Esophagus squamous epithelium (tissue), 5 donors: Measurements from ENCODE around the gene TNNC1. TPM values are rescaled to one million over a fixed set of nuclear protein-coding genes. Genes with fewer than 3 reads are reported as not detected.
A peak's percentile ranks its signal among the peaks of the same experiment; 100 is the strongest.

Experiments used
- DNase-seq: peaks from one replicate; lab custom pipeline; 2025; lab: John Stamatoyannopoulos, UW
- H3K27ac ChIP-seq, 4 donors: fragments of 200-600 bp; sonication (generic); one replicate each; pipeline ENCODE4 v1.5.1; 2016 to 2019; ENCODE audit warnings: mild to moderate bottlenecking in 1 of 4
- H3K27me3 ChIP-seq, 4 donors: fragments of 200-600 bp; sonication (generic); 1 replicate in 3 of 4; 2 replicates in 1 of 4; pipeline versions ENCODE4 v1.5.1 to v1.6.0; 2017 to 2021; ENCODE audit warnings: antibody characterized with exemption in 1 of 4
- H3K36me3 ChIP-seq, 3 donors: fragments of 200-600 bp; sonication (generic); one replicate each; pipeline ENCODE4 v1.5.1; 2016 to 2019
- H3K4me1 ChIP-seq, 3 donors: fragments of 200-600 bp; sonication (generic); one replicate each; pipeline ENCODE4 v1.5.1; 2017 to 2019
- H3K4me3 ChIP-seq, 4 donors: fragments of 200-600 bp; sonication (generic); 1 replicate in 3 of 4; 2 replicates in 1 of 4; pipeline ENCODE4 v1.5.1; 2016 to 2019; ENCODE audit warnings: mild to moderate bottlenecking in 2 of 4, moderate library complexity in 1 of 4
- H3K9me3 ChIP-seq, 3 donors: fragments of 200-600 bp; sonication (generic); one replicate each; pipeline ENCODE4 v1.5.1; 2016 to 2019
- POLR2A ChIP-seq, 4 donors: fragments of 450-650 bp; IDR thresholded peaks; one replicate each; pipeline ENCODE4 v1.6.1; 2017; ENCODE audit warnings: antibody characterized with exemption in 4 of 4, mild to moderate bottlenecking in 4 of 4, moderate library complexity in 3 of 4
- WGBS, 2 donors: methylation state at CpG; one replicate each; pipeline ENCODE4 v1.1.5; 2018; 5-methylcytosine and 5-hydroxymethylcytosine counted together
- intact Hi-C: fragments of 100-400 bp; cut with DNase I; formaldehyde crosslinking; loops from one replicate; pipeline ENCODE4 v1.15.0; 2022
- total RNA-seq, 4 donors: library from RNA; depleted of rRNA; stranded (reverse); fragments of >200 nt; gene quantifications; one replicate each; pipeline ENCODE4 v1.1.0, GENCODE V29; 2016
- TF ChIP-seq, protein P1 (sequence below), 6 experiments: fragments of 450-650 bp in 4 of 6; fragments of 200-600 bp in 2 of 6; sonication (generic) in 2 of 6; IDR thresholded peaks; one replicate each; pipeline ENCODE4 v1.5.1; 2016 to 2019; ENCODE audit warnings: antibody characterized with exemption in 6 of 6, mild to moderate bottlenecking in 4 of 6, moderate library complexity in 4 of 6
- donor health status: DM: yes; HTN: yes; CAD: no.

Gene TNNC1
- total RNA-seq, 4 donors from 2014 or later: 4.1 TPM; not detected in 3

DNA sequence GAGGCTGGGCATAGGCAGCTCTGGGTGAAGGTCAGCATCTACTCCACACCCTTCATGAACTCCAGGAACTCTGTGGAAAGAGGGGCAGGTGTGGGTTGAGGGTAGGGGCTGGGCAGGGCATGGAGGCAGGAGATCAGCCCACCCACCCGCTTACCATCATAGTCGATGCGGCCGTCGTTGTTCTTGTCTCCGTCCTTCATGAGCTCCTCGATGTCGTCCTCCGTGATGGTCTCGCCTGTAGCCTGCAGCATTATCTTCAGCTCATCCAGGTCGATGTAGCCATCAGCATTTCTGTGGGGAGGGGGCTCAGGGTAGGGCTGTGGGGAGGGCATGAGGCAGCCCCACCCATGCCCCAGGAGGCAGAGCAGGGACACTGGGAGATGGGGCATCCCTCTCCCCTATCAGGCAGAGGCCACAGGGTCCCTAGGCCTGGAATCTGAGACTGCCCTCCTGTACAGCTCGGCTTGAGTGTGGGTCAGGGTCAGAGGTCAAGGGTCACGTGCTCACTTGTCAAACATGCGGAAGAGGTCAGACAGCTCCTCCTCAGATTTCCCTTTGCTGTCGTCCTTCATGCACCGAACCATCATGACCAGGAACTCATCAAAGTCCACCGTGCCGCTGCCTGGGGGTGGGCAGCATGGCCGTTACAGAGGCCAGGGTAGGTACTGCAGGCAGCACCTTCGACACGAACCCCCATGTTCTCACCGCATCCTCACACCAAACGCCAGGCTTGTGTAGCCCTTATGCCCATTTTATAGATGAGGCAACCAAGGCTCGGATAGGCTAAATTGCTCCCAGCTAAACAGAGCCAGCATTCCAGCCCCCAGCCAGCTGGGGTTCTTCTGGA, 2.4 kb downstream of the TNNC1 start:
- TF ChIP-seq POLR2A (IDR thresholded peaks at IDR 0.05): no peak
- TF ChIP-seq, protein P1, sequence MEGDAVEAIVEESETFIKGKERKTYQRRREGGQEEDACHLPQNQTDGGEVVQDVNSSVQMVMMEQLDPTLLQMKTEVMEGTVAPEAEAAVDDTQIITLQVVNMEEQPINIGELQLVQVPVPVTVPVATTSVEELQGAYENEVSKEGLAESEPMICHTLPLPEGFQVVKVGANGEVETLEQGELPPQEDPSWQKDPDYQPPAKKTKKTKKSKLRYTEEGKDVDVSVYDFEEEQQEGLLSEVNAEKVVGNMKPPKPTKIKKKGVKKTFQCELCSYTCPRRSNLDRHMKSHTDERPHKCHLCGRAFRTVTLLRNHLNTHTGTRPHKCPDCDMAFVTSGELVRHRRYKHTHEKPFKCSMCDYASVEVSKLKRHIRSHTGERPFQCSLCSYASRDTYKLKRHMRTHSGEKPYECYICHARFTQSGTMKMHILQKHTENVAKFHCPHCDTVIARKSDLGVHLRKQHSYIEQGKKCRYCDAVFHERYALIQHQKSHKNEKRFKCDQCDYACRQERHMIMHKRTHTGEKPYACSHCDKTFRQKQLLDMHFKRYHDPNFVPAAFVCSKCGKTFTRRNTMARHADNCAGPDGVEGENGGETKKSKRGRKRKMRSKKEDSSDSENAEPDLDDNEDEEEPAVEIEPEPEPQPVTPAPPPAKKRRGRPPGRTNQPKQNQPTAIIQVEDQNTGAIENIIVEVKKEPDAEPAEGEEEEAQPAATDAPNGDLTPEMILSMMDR (IDR thresholded peaks at IDR 0.05): no peak
- Histone ChIP-seq H3K4me1 (peaks cover 12 to 32% (median 20%) of the 10 kb centered on the region in 3 donors), H3K9me3 (no peaks in the 10 kb centered on the region), H3K36me3 (no peaks in the 10 kb centered on the region), H3K27ac (no peak overlapping the region), H3K4me3 (no peak overlapping the region), H3K27me3 (no peaks in the 10 kb centered on the region)
- intact Hi-C loops: no loop called here
- WGBS, 2 donors: 86 to 94% methylated on average over 15 to 24 of the region's 24 CpGs
- DNase-seq: no peak

DNA sequence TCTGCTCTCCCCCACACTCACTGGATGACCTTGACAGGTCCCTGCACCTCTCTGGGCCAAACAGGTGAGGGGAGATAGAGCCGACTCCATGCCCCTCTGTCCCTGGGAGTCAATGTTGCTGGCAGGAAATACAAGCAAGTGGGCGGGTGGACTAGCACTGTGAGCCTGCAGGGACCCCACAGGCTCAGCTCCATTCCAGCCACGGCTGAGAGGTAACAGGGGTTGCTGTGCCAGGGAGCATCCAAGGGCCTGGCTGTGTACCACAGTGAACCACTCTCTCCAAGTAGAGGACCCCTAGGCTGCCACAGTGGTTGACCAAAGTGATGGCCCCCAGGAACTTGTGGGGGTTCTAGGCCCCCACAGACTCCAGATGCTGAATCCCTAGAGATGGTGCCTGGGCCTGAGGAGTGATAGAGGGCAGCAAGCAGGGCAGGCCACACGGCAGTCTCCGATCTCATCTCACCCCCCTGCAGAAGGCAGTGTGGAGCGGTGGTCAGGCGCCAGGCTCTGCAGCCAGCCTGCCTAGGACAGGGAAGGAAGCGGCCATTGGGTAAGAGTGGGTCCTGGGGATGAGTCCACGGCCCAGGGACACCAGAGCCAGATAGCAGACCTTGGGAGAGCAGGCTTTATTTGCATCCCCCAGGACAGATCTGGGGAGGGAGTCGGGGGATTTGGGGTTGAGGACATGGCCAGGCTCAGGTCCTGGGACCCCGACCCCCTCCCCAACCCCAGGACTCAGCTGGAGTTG, 3.2 kb downstream of the TNNC1 start:
- H3K36me3 ChIP-seq: no peaks in the 10 kb centered on the region
- 89 to 100% methylated on average over 1 to 8 of the region's 11 CpGs for WGBS, 2 donors
- no peaks in the 10 kb centered on the region for H3K9me3 ChIP-seq
- no peak for TF ChIP-seq POLR2A (IDR thresholded peaks at IDR 0.05)
- TF ChIP-seq, protein P1 (IDR thresholded peaks at IDR 0.05): no peak
- H3K27ac ChIP-seq: no peak overlapping the region
- intact Hi-C loops: no loop called here
- no peak overlapping the region for H3K4me3 ChIP-seq
- no peaks in the 10 kb centered on the region for H3K27me3 ChIP-seq
- H3K4me1 ChIP-seq: peaks cover 10 to 24% (median 17%) of the 10 kb centered on the region in 3 donors
- no peak for DNase-seq

DNA sequence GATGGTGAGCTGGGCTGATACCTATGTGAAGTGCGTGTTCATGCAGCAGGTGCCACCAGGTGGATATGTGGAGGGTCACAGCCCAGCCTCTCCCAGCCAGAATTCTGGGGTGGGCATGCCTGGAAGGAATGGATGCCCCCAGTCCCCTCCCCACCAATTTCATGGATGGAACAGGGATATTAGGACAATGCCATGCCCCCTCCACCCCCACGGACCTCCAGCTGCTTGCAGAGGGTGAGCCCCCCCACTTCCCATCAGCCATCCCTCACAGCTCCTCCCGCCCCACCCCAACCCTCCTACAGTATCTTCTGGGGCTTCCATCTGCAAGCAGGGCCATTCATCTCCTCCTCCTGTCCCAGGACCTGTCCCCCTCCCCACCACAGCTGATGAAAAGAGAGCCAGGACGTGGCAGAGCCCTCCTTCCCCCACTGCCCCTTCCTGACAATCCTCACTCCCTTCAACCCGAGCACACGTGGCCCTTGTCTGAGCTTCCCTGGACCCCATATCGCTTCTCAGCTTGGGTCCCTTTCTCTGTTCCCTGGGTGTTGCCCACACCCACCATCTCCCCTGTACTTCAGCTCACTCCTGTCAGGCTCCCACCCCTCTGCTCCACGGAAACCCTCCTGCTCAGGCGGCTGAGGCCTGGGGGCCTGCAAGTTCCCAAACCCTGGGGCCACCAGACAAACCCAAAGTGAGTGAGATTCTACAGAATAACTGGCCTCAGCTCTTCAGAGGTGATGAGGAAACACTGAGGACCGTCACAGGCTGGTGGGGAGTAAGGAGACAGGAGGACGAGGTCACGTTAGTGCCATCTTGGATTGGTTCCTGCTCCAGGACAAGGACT, 6.1 kb downstream of the TNNC1 start:
- 65 to 80% methylated on average over 7 to 9 of the region's 12 CpGs for WGBS, 2 donors
- Histone ChIP-seq H3K27ac (no peak overlapping the region), H3K4me3 (no peak overlapping the region), H3K4me1 (peaks cover 3 to 15% (median 5%) of the 10 kb centered on the region in 3 donors), H3K27me3 (no peaks in the 10 kb centered on the region), H3K9me3 (no peaks in the 10 kb centered on the region), H3K36me3 (no peaks in the 10 kb centered on the region)
- DNase-seq: no peak
- no peak for TF ChIP-seq POLR2A (IDR thresholded peaks at IDR 0.05)
- TF ChIP-seq, protein P1 (IDR thresholded peaks at IDR 0.05): no peak
- intact Hi-C loops: no loop called here

DNA sequence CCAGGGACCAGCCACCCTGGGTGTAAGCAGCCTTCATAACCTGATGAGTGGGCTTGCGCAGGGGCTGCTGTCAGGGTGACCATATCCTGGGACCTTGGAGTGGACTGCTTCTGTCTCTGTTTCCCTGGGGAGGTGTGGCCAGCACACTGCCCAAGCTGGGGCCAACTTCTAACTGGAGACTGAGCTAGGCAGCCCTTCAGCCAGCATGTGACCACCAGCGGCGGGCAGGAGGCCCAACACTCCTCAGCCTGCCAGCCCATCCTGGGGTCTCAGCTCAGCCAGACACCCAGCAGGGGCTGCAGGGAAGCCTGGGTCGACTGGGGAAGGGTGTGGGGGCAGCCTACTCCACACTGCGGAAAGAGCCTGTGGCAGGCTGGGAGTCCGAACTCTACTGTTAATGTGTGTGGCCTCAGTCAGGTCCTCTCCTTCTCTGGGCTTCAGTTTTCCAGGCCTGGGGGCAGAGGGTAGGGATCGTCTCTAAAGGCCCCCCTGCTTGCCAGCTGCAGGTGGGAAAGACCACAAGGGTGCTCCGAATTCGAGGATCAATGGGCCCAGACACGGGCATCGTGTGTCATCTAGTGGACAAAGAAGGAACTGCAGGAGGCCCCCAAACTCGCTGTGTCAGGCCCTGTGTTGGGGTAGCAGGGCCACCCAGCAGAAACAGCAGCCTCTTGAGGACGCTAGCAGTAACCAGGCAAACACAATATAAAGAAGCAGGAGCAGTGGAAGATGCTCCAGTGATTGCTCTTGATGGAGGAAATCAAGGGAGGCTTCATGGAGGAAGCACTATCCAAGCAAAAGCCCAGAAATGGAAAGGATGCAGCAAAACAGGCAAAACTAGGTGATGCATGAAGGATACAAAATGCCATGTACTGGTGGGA, 7.0 kb downstream of the TNNC1 start:
- DNase-seq: no peak
- intact Hi-C loops: no loop called here
- Histone ChIP-seq H3K4me3 (no peak overlapping the region), H3K27ac (no peak overlapping the region), H3K9me3 (no peaks in the 10 kb centered on the region), H3K27me3 (no peaks in the 10 kb centered on the region), H3K4me1 (peaks cover 3 to 15% (median 5%) of the 10 kb centered on the region in 3 donors), H3K36me3 (no peaks in the 10 kb centered on the region)
- 0% methylated on average over 2 to 6 of the region's 13 CpGs for WGBS, 2 donors
- no peak for TF ChIP-seq POLR2A (IDR thresholded peaks at IDR 0.05)
- TF ChIP-seq, protein P1 (IDR thresholded peaks at IDR 0.05): peak in 5 of 6 experiments; percentile 99 to 100 (median 99)
